GM21717 (cell line): Measurements from ENCODE around the gene MTCL1.

Source experiments
- ATAC-seq: cut with Tn5 transposase; IDR thresholded peaks from one replicate; pipeline ENCODE4 v1.9.1; 2021; ENCODE audit warnings: mild to moderate bottlenecking, moderate library complexity; ENCODE audit not compliant: unreplicated experiment

Gene MTCL1

DNA sequence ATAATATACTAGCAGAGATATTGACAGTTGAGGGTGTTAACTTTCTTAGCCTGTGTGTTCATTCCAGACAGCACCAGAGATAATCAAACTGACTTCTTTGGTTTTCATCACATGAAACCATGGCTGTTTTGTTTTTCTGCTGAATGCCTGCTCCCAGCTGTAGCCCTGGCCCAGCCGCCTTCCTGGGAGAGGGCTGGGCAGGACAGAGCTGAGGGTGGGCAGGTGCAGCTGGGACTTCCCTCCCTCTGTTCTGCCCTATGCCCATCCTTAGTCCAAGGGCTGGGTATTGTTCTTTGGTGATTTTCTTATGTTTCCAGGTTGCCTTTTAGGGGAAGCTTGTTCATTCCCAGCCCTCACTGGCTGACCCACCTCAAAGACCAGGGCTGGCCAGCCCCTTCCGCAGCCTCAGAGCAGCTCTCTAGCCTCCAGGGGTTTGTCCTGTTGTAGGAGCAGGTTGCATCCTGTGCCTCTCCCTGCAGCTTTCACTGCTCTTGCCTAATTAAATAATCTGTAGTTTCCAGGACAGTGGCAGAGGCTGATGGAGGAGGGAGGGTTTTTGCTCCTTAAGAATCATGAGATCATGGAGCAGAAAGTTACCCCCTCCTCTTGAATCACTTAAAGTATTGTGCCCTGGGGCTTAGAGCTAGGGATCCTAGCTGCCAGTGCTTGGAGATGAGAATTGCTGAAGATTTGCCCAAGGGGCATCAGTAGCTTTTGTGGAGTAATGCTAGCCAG is 61.4 kb downstream of the MTCL1 start:
- no peak for ATAC-seq

DNA sequence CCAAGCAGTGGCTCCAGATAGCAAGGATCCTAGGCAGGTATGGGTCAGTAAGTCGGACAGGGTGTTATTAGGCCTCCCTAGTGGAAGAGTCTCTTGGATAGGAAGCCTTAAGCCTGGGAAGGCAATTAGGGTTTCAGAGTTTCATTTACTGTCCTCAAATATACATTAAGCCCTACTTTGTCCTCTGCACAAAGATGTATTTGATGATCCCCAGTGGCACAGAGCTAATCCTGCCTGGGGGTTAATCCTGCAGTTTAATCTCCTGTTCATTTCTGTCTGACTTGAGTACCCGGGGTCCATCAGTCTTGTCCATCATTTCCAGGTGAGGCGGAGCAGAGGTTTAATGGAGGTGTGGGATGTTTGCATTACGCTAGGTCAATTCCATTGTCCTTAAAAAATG is 62.0 kb downstream of the MTCL1 start:
- no peak for ATAC-seq

DNA sequence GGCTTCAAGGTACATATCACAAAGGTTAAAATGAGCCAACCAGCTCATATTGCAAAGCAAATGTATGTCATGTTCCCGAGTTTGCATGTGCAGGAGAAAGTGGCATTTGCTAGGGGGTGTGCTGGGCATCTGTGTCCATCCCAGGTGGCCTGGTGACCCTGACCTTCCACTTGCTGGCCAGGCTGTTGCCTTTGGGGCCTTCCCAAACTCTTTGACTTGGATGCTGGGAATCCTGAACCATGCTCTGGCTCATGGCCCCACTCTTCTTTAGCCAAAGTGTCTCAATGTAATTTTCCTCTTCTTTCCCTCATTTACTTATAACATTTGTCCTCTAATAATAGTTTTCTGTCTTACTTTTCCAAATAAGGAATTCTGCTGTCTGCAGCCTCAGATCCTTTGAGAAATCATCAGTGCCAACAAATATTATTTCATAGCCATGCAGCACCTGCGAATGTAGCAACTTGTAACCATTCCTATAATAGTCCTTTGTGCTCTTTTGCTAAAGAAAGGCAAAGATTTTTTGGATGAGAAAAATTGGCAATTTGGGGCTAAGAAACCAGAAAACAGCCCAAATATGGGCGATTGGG is 64.2 kb downstream of the MTCL1 start:
- ATAC-seq, result no peak

DNA sequence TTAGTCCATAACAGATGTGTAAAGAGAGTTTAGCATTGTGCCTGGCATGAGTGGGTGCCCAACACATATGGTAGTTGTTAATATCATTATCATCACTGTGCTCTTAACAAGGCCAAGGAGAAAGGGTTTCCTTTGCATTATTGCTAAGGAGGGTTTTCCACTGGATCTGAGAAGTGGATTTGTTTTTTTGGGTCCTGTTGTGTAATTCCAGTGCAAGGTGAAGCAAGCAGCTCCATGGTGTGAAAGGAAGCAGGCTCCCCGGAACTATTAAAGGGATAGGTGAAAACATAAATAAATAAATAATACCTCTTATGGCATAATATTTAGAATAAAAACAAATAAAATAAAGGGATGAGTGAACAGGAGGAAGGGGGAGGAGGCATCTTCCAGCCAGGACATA is 65.3 kb downstream of the MTCL1 start:
- ATAC-seq, result no peak

DNA sequence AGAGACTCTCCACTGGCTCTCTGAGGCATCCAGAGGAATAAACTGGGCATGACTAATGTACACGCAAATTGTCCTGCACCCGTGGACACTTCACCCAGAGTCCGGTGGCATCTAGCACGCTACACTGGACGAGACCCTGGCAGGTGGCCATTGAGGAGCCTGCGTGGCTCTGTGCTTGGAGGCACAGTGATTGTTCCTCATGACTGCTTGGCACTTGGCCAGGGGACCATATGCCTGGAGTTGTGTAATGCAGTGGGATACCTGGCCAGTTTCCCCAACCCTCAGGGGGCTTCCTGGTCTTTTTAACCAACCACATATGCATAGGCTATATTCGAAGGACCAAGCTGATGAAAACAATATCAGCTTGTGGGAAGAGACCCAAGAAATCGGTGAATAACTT is 66.6 kb downstream of the MTCL1 start:
- ATAC-seq, result no peak

DNA sequence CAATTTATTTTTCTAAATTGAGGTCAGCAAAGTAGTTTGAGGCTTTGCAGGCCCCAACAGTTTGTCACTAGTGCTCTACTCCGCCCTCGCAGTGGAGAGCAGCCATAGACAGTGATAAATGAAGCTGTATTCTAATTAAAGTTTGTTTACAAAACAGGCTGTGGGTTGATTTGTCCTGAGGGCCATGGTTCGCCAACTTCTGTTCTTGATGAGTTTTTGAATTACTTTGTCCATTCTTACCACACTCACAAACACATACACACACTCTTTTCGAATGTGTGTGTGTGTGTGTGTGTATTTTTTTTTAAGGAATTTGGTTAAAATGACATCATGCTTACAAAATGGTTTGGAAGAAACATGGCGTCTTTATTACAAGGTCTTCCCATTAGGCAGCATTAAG is 68.6 kb downstream of the MTCL1 start:
- no peak for ATAC-seq

DNA sequence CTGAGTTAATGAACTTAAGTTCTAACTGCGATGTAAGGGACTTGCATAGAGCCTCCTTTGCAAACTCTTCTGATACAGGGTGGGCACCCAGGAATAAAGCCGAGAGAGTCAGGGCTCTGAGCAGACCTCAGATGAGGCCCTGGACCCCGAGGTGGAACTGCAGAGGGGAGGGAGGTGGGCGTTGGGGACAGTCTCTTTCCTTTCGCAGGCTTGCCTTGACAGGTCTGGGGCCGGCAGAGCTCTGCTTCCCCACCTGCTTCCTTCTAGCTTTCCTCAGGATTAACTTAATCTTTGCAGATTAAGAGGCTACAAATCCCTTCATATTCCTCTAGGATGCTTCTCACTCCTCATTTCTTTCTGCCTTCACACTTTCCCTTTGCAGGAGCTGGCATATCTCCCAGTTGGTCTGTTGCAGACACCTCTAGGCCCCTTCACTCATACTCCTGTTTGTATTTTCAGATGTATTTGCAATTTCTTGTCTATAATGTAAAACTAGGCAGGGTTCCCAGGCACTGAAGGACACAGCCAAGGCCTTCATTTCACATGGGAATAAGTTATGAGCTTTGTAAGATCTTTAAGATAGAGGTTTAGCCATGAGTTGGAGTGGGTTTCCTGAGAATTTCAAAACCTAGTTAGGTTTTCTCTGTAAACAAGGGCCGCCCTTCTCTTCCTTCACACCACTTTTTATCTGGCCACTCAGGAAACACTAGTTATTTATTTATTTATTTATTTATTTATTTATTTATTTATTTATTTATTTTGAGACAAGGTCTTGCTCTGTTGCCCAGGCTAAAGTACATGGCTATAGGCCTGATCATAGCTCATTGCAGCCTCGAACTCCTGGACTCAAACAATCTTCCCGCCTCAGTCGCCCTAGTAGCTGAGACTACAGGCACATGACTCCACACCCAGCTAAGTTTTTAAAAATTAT is 70.9 kb downstream of the MTCL1 start:
- ATAC-seq, result no peak

DNA sequence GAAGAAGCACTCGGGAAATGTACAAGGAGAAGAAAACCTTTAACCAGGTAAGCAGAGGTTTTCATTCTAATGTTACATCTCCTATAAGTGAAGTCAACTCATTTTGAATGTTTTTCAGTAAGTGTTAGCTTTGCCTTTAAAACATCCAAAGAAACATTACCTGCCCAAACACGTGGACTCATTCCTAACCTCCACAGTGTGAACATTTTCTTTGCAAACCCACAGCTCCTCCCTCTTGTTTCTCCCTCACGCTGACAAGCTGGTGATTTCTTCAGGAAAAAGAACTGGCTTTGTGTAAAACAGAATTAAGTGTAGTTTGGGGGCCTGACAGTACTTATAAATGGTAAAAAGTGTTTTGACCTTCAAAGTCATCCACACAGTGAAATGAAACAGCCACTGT is 72.5 kb downstream of the MTCL1 start:
- ATAC-seq, result no peak

DNA sequence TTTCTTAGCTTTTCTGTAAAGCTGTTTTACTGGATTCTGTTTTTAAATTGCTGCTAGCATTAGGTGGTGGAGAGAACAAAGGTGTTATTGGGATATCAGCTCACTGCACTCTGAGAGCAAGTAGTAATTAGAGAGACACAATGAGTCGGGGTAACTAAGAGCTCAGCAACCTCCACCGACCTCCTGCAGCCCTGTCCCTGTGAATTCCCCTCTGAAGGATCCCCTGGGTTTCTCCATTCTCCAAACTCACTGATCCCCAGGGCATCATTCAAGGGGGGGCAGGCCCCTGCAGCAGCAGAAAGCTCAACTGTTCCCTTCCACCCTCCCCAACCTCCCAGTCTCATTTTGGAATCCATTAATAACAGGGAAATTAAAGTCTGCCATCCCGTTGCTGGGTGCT is 73.0 kb downstream of the MTCL1 start:
- ATAC-seq, result no peak

DNA sequence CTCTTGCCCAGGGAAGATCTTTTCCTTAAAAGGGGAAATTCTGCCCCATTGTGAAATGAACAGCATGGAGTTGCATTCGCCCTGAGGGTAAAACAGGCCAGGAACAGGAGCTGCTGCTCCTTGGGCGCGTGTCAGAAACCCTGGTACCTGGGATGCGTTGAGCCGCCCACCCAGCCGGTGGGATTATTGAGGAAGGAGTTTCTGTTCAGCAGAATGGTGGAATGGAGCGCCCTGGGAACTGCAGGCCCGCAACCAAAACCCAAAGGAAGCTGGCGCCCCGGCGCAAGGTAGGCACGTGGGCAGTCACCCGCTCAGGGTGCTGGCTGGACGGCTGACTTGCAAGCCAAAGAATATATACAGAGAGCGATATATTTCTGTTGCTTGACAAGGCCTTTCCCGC is 73.5 kb downstream of the MTCL1 start:
- no peak for ATAC-seq

DNA sequence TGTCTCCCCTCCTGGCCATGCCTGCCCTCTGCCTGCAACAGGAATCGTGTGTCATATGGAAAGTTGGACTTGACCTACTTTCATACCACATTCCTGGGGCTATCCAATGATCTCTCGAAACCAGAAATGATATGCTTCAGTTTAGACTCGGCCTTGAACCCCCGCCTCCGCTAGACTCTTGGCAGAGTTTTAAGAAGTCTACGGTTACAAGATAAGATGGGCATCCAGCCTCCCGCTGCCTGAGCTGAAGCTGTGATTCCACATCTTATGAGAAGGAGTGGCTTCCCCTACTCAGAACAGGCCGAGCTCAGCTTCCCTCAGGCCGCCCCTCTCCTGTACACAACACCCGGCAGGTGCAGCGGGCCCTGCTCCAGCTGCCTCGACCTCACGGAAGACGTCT is 73.9 kb downstream of the MTCL1 start:
- no peak for ATAC-seq

DNA sequence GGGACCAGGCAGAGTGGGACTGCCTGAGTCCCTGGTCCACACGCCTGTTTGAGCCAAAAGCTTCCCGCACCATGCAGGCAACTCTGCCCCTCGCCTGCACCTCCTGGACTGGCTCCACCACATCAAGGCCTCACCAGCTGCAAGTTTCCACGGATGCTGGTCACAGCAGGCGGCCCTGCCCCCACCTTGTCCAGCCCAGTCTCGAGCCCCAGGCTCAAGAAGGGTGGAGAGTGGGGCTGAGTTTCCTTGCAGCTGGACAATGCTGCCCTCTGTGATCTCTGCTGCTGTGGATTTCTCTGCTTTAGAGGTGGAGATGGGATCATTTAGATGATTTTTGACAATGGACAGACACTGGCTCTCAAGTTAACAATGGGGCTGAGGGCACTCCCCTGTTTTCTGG is 74.9 kb downstream of the MTCL1 start:
- ATAC-seq, result no peak

DNA sequence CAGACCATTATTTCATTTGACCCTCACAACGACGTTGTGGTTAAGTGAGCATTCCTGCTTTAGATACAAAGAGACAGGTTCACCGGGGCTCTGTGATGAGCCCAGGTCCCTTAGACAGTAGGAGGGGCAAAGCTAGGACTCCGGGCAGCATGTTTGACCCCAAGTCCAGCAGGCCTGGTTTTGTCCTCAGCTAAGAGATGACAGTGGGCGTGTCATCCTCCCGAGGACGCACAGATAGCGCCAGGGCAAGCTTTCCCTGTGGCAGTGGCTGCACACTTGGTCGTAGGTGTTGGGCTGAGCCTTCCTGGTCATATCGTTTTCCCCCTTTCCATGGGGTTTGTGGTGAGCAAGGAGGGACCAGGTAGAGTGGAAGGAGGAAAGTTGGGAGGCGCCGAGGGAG is 76.3 kb downstream of the MTCL1 start:
- ATAC-seq, result no peak

DNA sequence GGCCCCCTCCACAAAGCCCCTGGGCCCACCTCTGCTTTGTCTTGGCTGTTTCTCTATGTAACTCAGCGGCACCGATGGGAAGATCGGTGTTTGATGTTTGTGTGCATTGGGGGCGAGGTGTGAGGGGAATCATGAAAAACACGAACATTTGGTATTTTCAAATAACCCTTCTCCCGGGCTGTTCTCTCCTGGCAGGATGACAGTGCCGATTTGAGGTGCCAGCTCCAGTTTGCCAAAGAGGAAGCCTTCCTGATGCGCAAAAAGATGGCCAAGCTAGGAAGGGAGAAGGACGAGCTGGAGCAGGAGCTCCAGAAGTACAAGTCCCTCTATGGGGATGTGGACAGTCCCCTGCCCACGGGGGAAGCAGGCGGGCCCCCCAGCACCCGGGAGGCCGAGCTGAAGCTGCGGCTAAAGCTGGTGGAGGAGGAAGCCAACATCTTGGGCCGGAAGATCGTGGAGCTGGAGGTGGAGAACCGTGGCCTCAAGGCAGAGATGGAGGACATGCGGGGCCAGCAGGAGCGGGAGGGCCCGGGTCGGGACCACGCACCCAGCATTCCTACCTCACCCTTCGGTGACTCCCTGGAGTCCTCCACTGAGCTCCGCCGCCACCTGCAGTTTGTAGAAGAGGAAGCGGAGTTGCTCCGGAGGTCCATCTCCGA is 78.1 kb downstream of the MTCL1 start:
- no peak for ATAC-seq

DNA sequence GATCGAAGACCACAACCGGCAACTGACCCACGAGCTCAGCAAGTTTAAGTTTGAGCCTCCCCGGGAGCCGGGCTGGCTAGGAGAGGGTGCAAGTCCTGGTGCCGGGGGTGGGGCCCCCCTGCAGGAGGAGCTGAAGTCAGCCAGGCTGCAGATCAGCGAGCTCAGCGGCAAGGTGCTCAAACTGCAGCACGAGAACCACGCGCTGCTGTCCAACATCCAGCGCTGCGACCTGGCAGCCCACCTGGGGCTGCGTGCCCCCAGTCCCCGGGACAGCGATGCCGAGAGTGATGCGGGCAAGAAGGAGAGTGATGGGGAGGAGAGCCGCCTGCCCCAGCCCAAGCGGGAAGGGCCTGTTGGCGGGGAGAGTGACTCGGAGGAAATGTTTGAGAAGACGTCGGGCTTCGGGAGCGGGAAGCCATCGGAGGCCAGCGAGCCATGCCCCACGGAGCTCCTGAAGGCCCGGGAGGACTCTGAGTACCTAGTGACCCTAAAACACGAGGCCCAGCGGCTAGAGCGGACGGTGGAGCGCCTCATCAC is 78.7 kb downstream of the MTCL1 start:
- ATAC-seq, result no peak

DNA sequence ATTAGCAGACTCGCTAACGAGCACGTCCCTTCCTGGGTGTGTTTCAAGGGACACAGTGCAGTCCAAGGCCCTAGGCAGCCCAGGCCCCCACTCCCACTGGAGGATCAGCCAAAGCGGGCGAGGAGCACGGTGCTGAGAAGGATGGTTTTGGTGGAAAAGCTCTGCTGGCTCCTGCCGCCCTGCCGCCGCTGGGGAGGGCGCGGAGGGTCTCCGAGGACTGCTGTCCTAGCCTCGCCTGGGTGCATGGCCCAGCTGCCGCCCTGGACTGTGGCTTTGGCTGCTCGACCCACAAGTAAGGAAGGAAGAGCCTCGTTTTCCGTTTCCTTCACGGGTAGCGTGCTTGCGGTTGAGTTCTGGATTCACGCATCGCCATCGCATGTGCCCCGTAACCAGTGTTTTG is 79.9 kb downstream of the MTCL1 start:
- ATAC-seq, result no peak

DNA sequence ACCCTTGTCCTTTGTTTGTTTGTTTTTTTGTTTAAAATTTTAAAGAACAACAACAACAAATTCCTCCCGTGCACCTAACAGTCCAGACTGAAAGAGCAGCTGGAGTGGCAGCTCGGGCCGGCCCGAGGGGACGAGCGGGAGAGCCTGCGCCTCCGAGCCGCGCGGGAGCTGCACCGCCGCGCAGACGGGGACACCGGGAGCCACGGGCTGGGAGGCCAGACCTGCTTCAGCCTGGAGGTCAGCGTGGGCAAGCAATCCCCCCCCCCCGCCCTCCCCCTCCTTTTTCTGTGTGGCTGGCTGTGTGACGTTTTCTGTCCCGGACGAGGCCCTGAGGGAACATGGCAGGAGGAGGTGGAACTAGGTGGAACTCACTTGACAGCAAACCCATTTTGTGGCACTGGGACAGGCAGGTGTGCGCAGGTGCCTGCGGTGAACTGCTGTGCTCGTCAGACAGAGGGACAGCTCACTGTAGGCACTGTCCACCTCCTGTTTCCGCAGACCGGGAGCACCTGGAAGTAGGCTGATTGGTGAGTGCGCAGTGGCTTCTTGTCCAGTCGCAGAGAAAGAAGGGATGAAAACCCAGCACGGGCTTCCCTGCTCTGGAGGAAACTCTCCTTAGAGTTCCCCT is 80.6 kb downstream of the MTCL1 start:
- ATAC-seq, result no peak

DNA sequence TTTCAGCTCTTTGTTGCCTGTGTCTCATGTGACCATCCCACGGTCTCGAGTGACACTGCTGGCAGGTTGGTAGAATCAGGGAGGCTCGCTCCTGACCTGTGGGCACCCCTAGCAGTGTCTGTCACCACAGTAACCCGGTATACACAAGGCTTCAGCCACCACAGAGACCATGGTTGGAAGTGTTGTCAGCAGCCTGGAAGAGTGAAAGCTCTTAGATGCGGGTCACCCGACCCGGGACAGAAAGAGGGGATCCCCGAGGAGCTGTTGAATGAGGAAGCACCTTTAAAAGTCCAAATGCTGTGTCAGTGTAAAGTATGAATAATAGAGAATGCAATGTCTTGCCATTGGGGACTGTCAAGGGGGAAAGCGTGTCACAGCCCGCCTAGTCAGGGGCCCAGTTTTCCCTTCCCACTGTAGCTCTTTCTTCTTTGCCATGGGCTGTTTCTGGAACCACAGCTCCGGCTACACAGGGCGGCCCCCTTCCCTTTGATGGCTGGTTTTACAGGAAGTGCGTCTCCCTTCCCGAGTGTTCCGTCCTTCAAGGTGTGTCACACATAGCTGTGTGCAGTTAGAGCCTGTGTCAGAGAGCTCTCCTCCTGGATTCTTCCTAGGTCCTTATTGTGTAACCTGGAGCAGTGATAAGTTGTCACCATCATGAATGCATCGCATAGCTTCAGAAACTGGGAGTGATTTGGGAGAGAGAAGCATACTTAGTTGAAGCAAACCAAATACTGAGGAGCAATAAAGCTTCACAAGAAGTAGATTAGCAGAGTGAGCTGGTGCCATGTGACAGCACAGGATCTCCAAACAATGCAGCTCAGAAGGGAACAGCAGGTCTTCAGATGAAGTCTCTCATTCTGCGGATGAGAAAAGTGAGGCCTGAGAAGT is 81.4 kb downstream of the MTCL1 start:
- ATAC-seq, result no peak

DNA sequence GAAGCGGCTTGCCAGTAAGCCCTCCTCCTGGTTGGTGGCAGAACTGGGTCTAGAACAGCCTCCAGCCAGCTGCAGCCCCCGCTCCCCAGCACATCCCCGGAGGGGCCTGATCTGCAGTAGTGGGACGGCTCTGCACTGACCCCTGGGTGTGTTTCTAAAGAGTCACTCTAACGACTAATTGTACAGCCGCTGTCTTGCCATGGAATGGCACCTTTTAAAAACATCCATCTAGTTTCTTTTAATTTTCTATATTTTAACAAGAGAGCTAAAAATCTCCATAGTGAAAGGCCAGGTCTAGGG is 82.0 kb downstream of the MTCL1 start:
- no peak for ATAC-seq

DNA sequence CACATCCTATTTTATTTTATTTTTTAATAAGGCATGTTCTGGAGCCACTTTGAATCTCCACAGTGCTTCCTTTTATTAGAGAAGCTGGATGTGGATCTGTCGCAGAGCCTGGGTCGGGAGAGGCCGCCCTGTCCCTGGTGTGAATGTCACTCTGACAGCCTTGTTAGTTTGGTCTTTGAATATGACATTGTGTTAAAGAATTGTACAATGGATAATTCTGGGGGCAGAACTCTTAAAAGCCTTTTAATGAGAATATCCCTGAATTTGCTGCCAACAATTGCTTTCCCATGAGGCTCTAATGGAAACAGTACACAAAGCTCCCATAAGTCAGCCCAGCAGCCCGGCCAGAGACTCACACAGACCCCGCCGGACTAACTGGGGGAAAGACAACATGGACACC is 82.4 kb downstream of the MTCL1 start:
- no peak for ATAC-seq
